ENCODE data around the gene ZNF519.

Gene ZNF519

GRCh38 chr18:14098428-14098827 is 33.8 kb downstream of the ZNF519 start:
- no peak for DNase-seq (ENCODE audit: low read depth)

GRCh38 chr18:14097761-14098160 is 34.5 kb downstream of the ZNF519 start:
- no peak for DNase-seq (ENCODE audit: low read depth)

GRCh38 chr18:14093307-14093915 is 38.8 kb downstream of the ZNF519 start:
- no peak for DNase-seq (ENCODE audit: low read depth)

GRCh38 chr18:14092625-14093306 is 39.5 kb downstream of the ZNF519 start:
- DNase-seq (ENCODE audit: low read depth) = no peak

- no peak for DNase-seq (ENCODE audit: low read depth)
Observed at GRCh38 chr18:14089781-14090180, 42.5 kb downstream of the ZNF519 start.

GRCh38 chr18:14089191-14089590 is 43.0 kb downstream of the ZNF519 start:
- DNase-seq (ENCODE audit: low read depth) = no peak

GRCh38 chr18:14086458-14087231 is 45.6 kb downstream of the ZNF519 start:
- DNase-seq (ENCODE audit: low read depth) = peak; percentile 18

GRCh38 chr18:14085770-14086457 is 46.3 kb downstream of the ZNF519 start:
- DNase-seq (ENCODE audit: low read depth) = no peak

GRCh38 chr18:14075196-14075595 is 57.0 kb downstream of the ZNF519 start:
- DNase-seq (ENCODE audit: low read depth) = no peak

- no peak for DNase-seq (ENCODE audit: low read depth)
Observed at GRCh38 chr18:14074187-14074586, 58.0 kb downstream of the ZNF519 start.

- DNase-seq (ENCODE audit: low read depth) = no peak
Observed at GRCh38 chr18:14053661-14054060, 78.6 kb downstream of the ZNF519 start.
